GM21619 (cell line): ENCODE results near the gene FAM171A2.
"Not testable (repeated sequence)": the region's sequence is repeated elsewhere in the genome, so short reads cannot be mapped to it uniquely, and the experiment has no call there.

Experiments
- ATAC-seq: cut with Tn5 transposase; IDR thresholded peaks from one replicate; pipeline ENCODE4 v1.9.1; 2021; ENCODE audit not compliant: unreplicated experiment

The FAM171A2 gene

GRCh38 chr17:44347206-44348055 lies 16.2 kb downstream of the FAM171A2 start:
- not testable (repeated sequence) for ATAC-seq

DNA sequence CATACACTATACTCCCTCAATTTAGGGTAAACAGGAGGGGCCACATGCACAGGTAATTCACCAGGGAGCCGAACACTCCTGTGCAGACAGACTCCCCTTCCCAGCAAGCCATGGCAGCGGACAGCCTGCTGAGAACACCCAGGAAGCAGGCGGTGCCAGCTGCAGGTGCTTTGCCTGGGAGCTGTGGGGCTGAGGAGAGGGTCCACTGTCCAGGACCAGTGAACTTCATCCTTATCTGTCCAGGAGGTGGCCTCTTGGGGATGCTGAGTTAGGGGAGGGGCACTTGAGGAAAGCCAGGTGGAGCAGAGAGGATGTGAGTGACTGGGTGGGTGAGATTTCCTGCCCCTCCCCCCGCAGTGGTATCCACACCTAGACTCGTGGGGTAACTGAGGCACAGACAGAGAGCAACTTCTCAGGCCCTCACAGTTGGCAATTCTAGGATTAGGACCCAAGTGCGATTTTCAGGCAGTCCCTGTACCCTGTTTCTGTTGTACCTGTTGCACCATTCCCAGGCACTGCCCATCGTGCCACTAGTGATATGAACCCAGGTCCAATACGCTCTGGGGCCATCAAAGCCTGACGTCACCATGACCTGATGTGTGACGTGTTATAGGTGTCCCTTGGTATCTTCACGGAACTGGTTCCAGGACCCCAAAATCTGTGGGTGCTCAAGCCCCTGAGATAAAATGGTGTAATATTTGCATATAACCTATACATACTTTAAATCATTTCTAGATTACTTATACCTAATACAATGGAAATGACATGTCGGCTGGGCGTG lies 17.4 kb downstream of the FAM171A2 start:
- no peak for ATAC-seq

DNA sequence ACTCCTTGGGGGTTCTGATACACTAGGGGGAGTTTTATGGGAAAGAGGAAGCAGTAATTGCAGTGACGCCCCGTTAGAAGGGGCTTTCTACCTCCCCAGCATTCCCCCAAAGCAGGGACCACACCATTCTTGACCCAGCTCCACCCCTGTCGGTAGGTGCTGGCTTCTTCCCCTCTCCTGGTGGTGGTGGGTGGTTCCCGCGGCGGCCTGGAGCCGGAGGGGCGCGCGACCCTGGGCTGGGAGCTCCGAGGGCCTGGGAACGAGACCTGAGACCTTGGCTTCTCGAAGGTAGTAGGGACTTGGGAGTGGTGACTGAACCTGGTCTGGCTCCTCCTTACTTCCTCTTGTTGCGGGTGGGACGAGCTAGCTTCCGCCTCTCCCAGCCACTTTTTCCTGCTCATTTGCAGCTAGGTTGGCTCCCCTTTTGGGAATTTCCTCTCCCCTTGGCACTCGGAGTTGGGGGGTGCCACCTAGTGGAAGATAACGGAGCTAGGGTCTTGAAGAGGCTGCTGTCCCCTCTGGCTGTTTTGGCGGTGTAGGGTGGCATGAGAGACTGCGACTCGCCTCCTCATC lies 18.1 kb downstream of the FAM171A2 start:
- ATAC-seq, result no peak

- ATAC-seq, result peak; percentile 56
These were observed 18.7 kb downstream of the FAM171A2 start, which contains the start of gene GRN for GRCh38 chr17:44344939-44345453. Gene GRN, plus strand, starts transcription at chr17:44345302. Its CDS starts 3,863 bp downstream, at chr17:44349165.

DNA sequence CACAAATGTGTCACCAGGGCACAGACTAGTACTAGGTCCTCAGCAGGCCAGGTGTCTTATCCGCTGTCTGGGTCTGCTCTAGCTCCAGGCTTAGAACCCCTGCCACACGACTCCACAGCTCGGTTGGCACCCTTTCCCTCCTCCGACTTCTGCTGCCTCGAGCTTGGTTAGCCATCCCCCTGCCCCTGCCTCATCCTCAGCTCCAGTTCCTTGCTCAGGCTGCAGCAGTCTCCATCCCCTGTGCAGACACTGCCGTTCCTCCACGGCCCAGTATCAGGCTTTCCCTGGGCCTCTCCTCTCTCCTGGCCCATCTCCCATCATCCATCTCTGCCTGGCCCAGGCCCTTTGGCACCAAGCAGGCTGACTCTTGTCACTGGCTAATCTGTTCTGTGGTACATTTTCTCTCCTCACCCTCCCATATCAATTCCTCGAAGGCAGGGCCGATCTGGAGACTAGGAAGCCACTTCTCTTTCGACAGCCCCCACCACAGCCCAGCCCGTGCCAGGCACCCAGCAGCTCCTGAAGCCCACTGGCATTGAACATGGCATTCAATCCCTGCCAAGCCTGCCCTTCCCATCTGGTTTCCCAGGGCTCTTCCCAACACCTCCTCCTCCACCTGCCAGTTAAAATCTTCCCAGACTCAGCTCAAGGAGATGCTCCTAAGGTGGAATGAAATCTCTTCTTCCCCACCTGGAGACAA lies 20.0 kb downstream of the FAM171A2 start:
- ATAC-seq, result no peak

DNA sequence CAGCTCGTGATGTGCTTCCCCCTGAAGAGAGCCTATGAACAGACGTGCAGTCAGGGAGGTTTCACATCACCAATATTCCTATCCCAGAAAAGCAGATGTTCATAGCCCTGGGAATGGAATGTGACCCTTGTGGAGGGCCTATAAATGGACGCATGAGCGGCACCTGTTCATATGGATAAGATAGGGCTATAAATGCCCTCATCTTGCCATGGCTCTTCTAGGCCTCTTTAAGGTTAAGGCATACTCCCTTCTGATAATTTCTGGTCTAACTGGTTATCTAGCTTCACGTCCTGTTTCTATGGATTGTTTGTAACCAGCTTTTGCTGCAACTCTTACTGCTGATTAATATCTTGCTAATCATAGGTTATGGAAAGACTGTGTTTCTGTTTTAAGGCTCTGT lies 23.1 kb downstream of the FAM171A2 start:
- ATAC-seq, result not testable (repeated sequence)

GRCh38 chr17:44338702-44339101 lies 25.0 kb downstream of the FAM171A2 start:
- no peak for ATAC-seq

DNA sequence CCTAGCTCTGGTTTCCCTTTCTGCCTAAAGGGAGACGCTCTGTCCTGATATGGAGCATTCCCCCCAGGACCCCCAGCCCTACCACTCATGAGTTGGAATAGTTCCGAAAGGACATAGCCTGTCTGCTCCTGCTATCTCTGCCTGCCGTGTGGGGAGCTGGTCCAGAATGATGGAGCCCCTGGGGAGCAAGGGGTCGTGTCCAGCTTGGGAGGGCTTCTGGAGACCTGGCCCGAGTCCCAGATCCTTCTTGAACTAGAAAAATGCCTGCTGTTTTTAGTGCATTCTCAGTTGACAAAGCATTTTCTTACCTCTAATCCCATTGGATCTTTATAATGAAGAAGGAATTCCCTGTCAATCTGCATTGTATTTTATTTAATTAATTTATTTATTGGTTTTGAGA lies 27.7 kb downstream of the FAM171A2 start:
- no peak for ATAC-seq

DNA sequence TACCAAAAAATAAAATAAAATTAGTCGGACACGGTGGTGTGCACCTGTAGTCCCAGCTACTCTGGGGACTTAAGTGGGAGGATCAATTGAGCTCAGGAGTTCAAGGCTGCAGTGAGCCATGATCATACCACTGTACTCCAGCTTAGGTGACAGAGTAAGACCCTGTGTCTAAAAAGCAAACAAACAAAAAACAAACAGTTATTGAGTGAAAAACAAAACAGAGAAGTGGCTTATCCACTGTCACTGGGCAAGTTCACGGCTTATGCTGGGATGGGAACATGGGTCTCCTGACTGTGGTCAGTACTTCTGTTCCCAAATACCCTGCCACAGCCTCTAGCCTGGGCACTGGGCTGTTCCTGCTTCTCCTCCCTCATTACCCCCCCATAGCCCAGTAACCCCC lies 28.1 kb downstream of the FAM171A2 start:
- ATAC-seq, result no peak

DNA sequence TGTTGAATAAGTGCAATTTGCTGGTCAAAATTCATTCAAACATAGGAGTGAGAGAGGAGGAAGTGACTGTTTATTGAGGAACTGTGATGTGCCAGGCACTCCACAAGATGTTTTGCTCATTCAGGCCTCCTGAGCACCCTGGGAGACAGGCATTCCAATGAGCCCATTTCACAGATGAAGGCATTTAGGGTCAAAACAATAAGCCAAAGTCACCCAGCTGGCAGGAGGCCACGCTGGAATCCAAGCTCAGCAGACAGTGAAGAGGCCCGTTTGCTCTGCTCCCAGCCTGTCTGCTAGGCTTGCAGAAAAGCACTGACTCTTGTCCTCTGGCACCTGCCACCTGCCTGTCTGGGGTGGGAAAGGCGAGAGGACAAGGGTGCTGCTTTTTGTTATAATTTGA lies 28.9 kb downstream of the FAM171A2 start:
- no peak for ATAC-seq

DNA sequence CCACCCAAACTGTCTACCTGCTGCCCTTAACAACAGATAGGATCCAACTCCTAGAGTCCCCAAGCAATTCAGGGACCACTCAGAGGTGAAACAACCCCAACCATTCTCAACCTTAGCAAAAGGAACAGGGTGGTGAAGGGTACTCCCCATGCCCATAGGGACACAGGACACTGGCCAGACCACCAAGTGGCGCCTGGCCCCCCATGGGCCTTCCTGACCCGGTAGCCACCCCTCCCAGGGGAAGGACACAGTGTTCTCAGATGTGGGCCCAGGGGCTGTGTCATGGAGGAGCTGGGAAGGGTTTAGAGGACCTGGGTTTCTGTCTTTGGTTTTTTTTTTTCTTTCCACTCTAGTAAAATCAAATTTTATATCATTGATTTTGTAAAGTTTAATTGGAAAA lies 29.3 kb downstream of the FAM171A2 start:
- ATAC-seq, result no peak

DNA sequence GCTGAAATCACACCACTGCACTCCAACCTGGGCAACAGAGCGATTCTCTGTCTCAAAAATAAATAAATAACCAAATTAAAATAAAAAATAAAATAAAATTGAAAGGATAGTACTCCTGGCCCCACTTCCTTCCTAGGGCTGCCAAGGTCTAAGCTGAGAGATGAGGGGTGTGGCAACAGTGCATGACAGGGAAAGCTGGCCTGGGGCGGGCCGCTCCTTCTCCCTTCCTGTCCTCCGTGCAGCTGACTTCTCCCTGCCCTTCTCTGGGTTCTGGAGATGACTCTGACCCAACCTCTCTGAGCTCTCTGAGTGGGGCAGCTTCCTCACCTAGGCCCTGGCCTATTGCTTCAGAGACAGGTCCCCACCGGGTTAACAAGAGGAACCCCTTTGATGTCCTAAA lies 30.3 kb downstream of the FAM171A2 start:
- no peak for ATAC-seq

- no peak for ATAC-seq
These were observed 32.3 kb downstream of the FAM171A2 start for GRCh38 chr17:44331249-44331760.

DNA sequence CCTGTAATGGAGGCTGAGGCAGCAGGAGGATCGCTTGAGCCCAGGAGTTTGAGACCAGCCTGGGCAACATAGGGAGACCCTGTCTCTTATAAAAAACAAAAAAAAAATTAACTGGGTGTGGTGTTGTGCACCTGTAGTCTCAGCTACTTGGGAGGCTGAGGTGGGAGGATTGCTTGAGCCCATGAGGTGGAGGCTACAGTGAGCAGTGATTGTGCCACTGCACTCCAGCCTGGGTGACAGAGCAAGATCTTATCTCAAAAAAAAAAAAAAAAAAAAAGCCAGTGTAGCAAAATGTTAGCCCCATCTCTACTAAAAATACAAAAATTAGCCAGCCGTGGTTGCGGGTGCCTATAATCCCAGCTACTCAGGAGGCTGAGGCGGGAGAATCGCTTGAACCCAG lies 33.4 kb downstream of the FAM171A2 start:
- not testable (repeated sequence) for ATAC-seq

DNA sequence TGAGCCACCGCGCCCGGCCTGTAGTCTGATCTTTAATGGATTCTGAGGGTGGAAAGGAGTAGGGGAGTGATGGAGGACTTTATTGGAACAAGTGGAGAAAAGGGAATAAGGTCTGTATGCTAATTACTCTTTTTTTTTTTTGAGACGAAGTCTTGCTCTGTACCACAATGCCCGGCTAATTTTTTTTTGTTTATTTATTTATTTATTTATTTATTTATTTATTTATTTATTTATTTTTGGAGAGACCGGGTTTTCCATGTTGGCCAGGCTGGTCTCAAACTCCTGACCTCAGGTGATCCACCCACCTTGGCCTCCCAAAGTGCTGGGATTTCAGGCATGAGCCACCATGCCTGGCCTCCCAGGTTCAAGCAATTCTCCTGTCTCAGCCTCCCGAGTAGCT lies 34.1 kb downstream of the FAM171A2 start:
- ATAC-seq, result not testable (repeated sequence)

DNA sequence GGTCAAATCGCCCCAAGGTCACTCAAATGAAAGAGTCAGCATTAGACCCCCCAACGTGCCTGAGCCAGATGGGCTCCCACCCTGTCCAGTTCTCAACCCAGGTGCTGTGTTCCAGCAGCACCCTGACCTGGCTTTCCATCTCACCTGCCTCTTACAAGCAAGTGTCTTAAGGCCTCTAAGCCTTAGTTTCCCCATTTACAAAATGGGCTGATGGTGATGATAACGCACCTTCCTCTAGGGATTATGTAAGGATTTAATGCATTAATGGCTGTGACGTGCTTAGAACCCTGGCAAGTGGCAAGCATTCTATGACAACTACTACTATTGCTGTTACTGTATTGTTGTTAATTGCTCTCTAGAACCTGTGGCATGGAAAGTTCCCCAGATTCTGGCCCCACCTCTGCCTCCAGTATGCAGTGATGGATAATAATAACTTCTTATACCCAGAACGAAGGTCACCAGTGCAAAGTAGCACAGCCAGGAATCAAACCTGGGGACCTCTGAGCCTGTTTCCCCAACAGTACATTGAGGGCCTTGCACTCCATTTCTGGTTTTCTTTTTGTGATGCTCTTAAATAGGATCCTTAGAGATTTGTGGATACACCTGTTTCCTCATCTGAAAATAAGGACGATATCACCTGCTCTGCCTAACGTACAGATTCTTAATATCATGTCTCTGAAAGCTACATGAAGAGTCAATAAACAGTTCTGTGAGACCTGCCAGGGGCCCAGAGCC lies 35.8 kb downstream of the FAM171A2 start:
- ATAC-seq, result no peak

DNA sequence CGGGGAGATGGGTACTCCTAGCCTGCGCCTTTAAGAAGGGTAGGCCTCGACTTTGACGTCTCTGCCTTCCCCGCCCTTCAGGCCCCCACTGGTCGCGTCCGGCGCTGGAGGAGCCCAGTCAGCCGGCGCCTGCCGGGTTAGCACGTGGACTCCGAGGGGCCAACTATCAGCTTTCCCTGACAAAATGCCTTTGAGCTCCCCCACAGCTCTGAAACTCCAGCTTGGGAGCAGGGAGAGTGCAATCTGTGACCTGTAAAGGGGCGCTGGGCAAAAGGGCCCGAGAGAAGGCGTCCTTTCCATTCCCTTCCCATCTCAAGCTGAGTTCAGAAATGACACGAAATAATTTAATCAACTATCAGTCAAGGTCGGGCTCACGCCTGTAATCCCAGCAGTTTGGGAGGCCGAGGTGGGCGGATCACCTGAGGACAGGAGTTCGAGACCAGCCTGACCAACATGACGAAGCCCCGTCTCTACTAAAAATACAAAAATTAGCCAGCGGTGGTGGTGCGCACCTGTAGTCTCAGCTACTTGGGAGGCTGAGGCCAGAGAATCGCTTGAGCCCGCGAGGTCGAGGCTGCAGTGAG lies 36.7 kb downstream of the FAM171A2 start:
- peak; percentile 45 for ATAC-seq

DNA sequence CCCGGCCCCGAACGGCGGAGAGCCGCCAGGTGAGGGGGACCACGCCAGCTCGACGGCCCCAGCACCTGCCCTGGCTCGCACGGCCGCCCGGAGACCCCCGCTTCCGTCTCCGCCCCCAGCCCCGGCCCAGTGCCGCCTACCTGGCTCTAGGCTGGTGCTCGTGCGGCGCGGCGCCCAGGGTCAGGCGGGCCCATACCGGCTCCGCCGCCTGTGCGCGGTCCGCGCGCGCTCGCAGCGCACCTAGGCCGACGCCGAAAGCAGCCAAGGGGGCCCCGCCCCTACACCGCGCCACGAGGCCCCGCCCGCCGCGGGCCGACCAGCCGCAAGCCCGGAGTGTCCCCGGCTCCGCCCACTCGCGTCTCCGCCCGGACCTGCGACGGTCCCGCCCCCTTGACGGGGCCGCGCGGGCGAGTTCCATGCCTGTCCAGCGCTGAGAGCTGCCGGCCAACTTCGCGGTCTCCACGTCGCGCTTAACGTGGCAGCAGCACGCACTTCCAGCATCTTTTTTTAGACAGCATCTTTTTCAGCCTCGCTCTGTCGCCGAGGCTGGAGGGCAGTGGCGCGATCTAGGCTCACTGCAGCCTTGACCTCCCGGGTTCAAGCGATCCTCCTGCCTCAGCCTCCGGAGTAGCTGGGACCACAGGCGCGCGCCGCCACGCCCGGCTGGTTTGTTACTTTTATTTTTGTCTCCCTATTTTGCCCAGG lies 38.9 kb downstream of the FAM171A2 start, which contains the start of gene SLC25A39:
TSS of gene SLC25A39 (minus strand) at position 253 of the 705 bp plus-strand sequence. CDS start 1,261 bp downstream, outside the sequence.
- ATAC-seq, result peak; percentile 58

GRCh38 chr17:44324092-44324570 lies 39.5 kb downstream of the FAM171A2 start:
- peak; percentile 2 for ATAC-seq
